22Rv1 (cell line): Measurements from ENCODE around the gene POU1F1.

Experiments
- CTCF ChIP-seq: fragments of 450-650 bp; IDR thresholded peaks from 2 replicates; pipeline ENCODE4 v1.5.1; 2017; ENCODE audit warnings: mild to moderate bottlenecking
- ZFX ChIP-seq: fragments of 450-650 bp; IDR thresholded peaks from 2 replicates; pipeline ENCODE4 v1.6.1; 2017; ENCODE audit warnings: antibody characterized with exemption, borderline replicate concordance

- TF ChIP-seq CTCF (no peak), ZFX (no peak)
Measured at GRCh38 chr3:87324609-87325008, 48.2 kb upstream of the POU1F1 start.
